Endometrium (tissue), 2 donors: Measurements from ENCODE around the gene SLC29A1.
"Not testable (repeated sequence)": the region's sequence is repeated elsewhere in the genome, so short reads cannot be mapped to it uniquely, and the experiment has no call there.

Experiments used
- FAIRE-seq: peaks from 2 replicates; lab custom pipeline; 2012; peaks lifted over from hg19 to GRCh38; lab: Jason Lieb, UNC
- donor health status: control.
- donor health status: control.

Gene SLC29A1

DNA sequence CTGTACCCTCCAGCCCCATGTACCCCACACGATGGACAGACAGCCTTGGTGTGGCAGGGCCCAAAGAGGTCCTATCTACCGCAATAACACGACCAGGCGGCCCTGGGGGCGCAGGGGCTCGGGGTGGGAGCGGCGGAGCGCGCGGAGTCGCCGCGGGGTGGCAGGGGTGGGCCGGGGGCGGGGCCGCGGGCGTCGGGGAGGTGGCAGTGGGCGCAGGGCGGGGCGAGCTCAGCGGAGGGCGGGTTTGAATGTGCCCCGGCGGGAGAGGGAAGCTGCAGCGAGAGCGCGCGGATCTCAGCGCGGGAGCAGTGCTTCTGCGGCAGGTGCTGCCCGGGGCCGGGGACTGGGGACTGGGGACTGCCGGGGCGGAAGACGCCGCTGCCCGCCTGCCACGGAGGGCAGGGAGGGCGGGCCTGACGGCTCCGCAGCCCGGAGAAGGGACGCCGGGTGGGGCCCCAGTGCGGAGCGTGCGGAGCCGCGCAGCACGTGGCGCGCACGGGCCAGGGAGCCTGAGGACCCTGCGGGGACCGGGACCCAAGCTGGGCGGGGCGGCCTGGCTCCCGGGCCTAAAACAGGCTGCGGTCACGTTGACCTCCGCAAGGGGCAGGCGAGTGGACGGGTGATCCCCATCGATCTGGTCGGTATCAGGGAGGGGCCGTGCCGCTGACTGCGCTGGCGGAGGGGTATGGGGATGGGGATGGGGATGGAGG lies at the start of gene SLC29A1:
Gene SLC29A1, plus strand, starts transcription at position 277 of the 710 bp plus-strand sequence. CDS start 3,719 bp downstream, outside the sequence.
- no peak for FAIRE-seq

DNA sequence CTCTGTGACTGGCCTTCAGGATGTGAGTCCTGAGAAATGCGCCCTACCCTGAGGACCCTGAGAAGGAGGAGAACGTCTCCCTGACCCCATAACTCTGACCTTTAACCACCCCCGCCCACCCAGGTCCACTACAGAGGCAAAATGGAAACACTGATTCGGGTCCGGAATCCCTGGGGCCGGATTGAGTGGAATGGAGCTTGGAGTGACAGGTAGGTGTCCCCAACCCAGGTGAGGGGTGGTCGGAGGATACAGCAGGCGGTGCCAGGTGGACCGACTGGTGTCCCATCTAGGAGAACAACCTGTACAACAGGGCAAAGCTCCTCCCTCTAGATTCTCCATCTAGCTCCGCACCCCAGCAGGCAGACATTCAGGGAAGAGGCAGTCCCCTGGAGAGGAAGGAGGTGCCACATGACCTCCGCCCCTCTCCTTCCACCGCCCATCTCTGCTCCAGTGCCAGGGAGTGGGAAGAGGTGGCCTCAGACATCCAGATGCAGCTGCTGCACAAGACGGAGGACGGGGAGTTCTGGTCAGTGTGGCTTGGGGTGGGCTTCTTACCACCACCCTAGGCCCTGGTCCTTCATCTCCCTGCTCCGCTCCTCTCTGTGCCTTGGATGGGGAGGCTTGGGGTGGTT lies 47.1 kb upstream of the SLC29A1 start:
- FAIRE-seq: no peak

- no peak for FAIRE-seq
These were observed 46.5 kb upstream of the SLC29A1 start for GRCh38 chr6:44176762-44177509.

DNA sequence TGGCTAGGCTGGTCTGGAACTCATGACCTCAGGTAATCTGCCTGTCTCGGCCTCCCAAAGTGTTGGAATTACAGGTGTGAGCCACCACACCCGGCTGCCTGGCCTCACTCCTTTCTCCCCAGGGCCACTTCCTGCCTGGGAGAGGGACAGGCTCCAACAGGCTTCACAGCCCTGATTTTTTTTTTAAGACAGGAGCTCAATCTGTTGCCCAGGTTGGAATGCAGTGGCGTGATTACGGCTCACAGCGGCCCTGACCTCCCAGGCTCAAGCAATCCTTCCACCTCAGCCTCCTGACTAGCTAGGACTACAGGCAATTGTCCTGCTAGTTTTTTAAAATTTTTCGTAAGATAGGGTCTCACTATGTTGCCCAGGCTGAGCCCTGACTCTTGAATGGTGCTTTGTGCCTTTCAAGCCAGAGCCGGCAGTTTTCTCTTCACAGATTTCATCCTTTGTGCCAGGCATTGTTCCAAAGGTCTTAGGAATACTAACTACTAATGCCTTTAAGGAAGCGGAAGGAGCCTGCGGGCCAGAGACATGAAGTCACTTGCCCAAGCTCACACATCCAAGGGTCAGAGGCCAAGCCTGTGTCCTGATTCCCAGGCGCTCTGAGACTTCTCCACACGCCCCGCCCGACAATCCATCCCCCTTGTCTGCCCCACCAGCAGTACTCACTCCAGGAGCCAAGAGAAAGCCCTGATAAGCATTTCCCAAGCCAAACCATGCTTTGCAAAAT lies 45.5 kb upstream of the SLC29A1 start:
- no peak for FAIRE-seq

GRCh38 chr6:44178424-44179071 lies 44.8 kb upstream of the SLC29A1 start:
- no peak for FAIRE-seq

DNA sequence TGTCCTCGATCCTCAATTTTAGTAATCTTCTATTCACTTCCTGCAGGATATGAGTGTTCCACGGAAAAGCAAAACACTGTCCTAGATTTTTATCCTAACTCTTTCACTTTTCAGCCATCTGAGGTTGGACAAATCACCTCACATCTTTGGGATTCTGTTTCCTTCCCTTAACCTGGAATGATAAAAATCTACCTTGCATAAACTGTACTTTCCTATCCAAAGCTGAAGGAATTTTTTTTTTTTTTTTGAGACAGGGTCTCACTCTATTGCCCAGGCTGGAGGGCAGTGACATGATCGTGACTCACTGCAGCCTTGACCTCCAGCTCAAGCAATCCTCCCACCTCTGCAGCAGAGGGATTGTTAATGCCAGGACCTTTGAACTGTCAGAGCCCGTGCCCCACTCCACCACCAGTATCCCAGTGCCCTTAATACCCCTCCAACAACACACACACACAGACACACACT lies 44.3 kb upstream of the SLC29A1 start:
- FAIRE-seq: no peak

DNA sequence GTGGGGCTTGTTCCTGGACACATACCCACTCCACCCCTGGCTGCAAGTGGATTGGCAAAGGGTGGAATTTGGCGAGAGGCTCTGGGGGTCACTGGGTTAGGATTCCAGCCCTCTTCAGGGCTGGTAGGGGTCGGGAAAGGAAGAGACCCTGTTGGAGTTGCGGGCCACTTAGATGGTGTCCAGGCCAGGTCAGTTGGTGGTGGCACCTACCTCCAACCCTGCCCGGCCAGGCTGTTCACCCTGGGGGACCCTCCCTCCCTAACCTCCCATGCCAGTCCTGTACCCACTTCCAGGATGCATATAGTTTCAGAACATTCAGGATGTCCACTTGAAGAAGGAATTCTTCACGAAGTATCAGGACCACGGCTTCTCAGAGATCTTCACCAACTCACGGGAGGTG lies 43.7 kb upstream of the SLC29A1 start:
- no peak for FAIRE-seq

GRCh38 chr6:44180406-44180805 lies 43.0 kb upstream of the SLC29A1 start:
- no peak for FAIRE-seq

DNA sequence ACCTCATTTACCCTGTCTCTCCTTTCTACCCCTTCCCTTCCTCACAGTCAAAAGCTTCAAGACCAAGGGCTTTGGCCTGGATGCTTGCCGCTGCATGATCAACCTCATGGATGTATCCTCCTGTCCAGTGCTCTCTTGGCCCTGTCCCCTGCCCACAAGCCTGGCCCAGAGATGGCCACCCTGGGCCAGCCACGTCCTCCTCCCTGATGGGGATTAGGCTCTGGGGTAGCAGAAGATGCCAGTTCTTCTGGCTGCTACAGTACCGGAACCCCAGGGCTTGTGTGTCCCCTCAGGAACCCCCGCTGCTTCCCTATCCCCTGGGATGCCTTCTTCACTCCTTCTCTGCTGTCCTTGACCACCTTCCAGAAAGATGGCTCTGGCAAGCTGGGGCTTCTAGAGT lies 42.5 kb upstream of the SLC29A1 start:
- no peak for FAIRE-seq

- FAIRE-seq: not testable (repeated sequence)
These were observed 41.6 kb upstream of the SLC29A1 start for GRCh38 chr6:44181784-44182183.

- no peak for FAIRE-seq
These were observed 40.4 kb upstream of the SLC29A1 start for GRCh38 chr6:44182911-44183390.

DNA sequence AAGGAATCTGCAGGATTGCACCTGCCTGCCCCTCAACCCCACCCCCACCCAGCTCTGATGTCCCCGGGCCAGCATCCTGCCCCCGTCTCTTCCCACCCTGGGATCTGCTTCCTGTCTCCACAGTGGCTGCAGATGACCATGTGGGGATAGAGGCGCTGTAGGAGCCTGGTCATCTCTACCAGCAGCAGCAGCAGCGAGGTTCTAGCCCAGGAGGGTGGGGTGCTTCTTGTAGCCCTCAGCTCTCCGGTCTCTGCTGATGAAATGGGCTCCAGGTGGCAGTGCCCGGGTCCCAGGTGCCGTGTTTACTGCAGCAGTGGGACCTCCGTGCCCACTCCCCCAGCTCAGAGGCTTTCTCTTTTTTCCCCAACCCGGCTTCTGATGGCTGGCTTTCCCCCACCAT lies 39.6 kb upstream of the SLC29A1 start:
- FAIRE-seq: no peak

DNA sequence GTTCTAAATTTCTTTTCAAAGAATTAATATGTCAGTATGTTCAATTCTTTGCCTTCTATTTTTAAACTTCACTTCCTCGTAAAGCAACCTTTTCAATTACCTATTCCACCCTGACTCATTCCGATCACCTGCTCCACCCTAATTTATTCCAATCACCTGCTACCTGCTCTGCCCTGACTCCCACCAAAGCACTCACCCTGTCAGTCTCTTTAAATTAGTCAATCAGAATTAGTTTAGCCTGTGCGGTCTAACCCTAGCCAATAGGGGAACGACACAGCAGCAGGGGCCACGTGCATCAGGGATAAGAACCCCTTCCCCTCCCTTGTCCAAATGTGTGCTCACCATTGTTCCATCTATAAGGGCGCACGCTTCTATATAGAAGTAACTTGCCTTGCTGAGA lies 38.0 kb upstream of the SLC29A1 start:
- not testable (repeated sequence) for FAIRE-seq

- no peak for FAIRE-seq
These were observed 37.3 kb upstream of the SLC29A1 start for GRCh38 chr6:44185953-44186634.

- FAIRE-seq: no peak
These were observed 36.8 kb upstream of the SLC29A1 start for GRCh38 chr6:44186635-44187025.

DNA sequence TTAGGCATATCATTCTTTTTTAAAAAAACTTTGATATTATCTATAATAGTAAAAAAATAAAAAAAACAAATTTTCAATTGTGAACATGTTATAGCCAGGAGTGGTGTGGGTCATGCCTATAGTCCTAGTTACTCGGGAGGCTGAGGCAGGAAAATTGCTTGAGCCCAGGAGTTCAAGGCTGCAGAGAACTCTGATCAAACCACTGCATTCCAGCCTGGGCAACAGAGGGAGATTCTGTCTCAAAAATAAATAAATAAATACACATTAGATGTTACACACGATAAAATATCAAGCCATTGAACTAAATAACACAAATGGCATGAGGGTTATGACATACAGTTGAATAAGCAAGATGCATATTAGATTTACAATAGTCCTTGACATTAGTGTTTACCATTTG lies 34.6 kb upstream of the SLC29A1 start:
- FAIRE-seq: no peak

- FAIRE-seq: no peak
These were observed 34.1 kb upstream of the SLC29A1 start for GRCh38 chr6:44189257-44189656.

GRCh38 chr6:44190715-44191114 lies 32.7 kb upstream of the SLC29A1 start:
- no peak for FAIRE-seq

- no peak for FAIRE-seq
These were observed 30.9 kb upstream of the SLC29A1 start for GRCh38 chr6:44192428-44193041.

DNA sequence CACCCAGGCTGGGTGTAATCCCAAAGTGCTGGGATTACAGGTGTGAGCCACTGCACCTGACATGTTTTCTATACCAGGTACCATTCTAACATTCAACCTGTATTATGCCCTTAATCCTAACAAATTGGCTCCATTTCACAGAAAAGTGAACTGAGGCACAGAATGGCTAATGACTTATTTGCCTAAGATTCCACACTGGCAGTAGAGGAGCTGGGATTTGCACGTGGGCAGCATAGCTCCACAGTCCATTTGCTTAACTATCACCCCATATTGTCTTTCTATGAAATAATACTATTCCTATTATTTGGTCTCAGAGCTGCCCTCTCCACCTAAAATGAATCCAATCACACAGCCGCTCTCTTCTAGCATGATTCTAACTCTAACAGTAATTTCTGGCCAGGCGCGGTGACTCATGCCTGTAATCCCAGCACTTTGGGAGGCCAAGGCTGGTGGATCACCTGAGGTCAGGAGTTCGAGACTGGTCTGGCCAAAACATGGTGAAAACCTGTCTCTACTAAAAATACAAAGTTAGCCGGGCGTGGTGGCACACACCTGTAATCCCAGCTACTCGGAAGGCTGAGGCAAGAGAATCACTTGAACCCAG lies 30.0 kb upstream of the SLC29A1 start:
- FAIRE-seq: no peak
